GM12892 (cell line): ENCODE data around the gene STRIP2.

Source experiments
- POLR2AphosphoS5 ChIP-seq: IDR thresholded peaks from 2 replicates; pipeline ENCODE4 v1.6.1; 2011; ENCODE audit warnings: low read depth, low read length, control low read depth
- TAF1 ChIP-seq: IDR thresholded peaks from 2 replicates; pipeline ENCODE4 v1.6.1; 2011; ENCODE audit warnings: low read depth, mild to moderate bottlenecking, control low read depth, low read length, borderline replicate concordance

- TF ChIP-seq POLR2AphosphoS5 (no peak), TAF1 (no peak)
These were observed 89.7 kb downstream of the STRIP2 start for GRCh38 chr7:129523924-129524323.
